ENCODE results near the gene NAB1.

Gene NAB1

GRCh38 chr2:190717764-190718651 lies 69.1 kb downstream of the NAB1 start:
- peak; percentile 40 for DNase-seq

- peak; percentile 89 for DNase-seq
Observed at GRCh38 chr2:190718652-190719526, 70.0 kb downstream of the NAB1 start.

- no peak for DNase-seq
Observed at GRCh38 chr2:190720276-190720675, 71.4 kb downstream of the NAB1 start.

GRCh38 chr2:190720691-190721090 lies 71.8 kb downstream of the NAB1 start:
- DNase-seq = no peak

GRCh38 chr2:190722061-190722759 lies 73.3 kb downstream of the NAB1 start:
- peak; percentile 50 for DNase-seq

- peak; percentile 30 for DNase-seq
Observed at GRCh38 chr2:190722835-190723234, 74.0 kb downstream of the NAB1 start.

- no peak for DNase-seq
Observed at GRCh38 chr2:190723397-190724090, 74.7 kb downstream of the NAB1 start.

- no peak for DNase-seq
Observed at GRCh38 chr2:190726255-190726654, 77.4 kb downstream of the NAB1 start.

GRCh38 chr2:190736355-190736754 lies 87.5 kb downstream of the NAB1 start:
- no peak for DNase-seq

GRCh38 chr2:190740449-190740848 lies 91.6 kb downstream of the NAB1 start:
- DNase-seq = no peak

All from stimulated activated CD4-positive, alpha-beta T cell treated with anti-CD3 and anti-CD28 coated beads, Interleukin-1b, Interleukin-23, amount 100 ng/mL, for 48 hours (primary cell).